D341Med (cell line): ENCODE measurements around the gene AKR7A2.

Source experiments
- DNase-seq: peaks from one replicate; pipeline ENCODE4 v3.0.0; 2012; ENCODE audit warnings: low spot score

The AKR7A2 gene

GRCh38 chr1:19311931-19312781 is at the start of gene AKR7A2, which contains the start of gene SLC66A1:
Gene AKR7A2 (minus strand): TSS chr1:19312144. CDS start chr1:19312124, 20 bp downstream.
Gene SLC66A1 (plus strand): TSS chr1:19312326. CDS start chr1:19317678, 5,352 bp downstream.
- DNase-seq: peak; percentile 99

GRCh38 chr1:19360843-19361610 is 49.1 kb upstream of the AKR7A2 start:
- DNase-seq: no peak

GRCh38 chr1:19360432-19360831 is 48.5 kb upstream of the AKR7A2 start:
- no peak for DNase-seq

GRCh38 chr1:19360016-19360415 is 48.1 kb upstream of the AKR7A2 start:
- no peak for DNase-seq

GRCh38 chr1:19359357-19359756 is 47.4 kb upstream of the AKR7A2 start:
- DNase-seq: no peak

- DNase-seq: no peak
Measured at GRCh38 chr1:19358710-19359109, 46.8 kb upstream of the AKR7A2 start.

- DNase-seq: no peak
Measured at GRCh38 chr1:19357299-19357986, 45.5 kb upstream of the AKR7A2 start.

- DNase-seq: no peak
Measured at GRCh38 chr1:19356266-19356665, 44.3 kb upstream of the AKR7A2 start.

GRCh38 chr1:19354531-19354981 is 42.6 kb upstream of the AKR7A2 start:
- DNase-seq: no peak

GRCh38 chr1:19353596-19353995 is 41.7 kb upstream of the AKR7A2 start:
- DNase-seq: no peak

- DNase-seq: no peak
Measured at GRCh38 chr1:19352839-19353238, 40.9 kb upstream of the AKR7A2 start.

GRCh38 chr1:19351873-19352272 is 39.9 kb upstream of the AKR7A2 start:
- no peak for DNase-seq

- no peak for DNase-seq
Measured at GRCh38 chr1:19350566-19350965, 38.6 kb upstream of the AKR7A2 start.

- no peak for DNase-seq
Measured at GRCh38 chr1:19349999-19350398, 38.1 kb upstream of the AKR7A2 start.

GRCh38 chr1:19348441-19349198 is 36.7 kb upstream of the AKR7A2 start:
- DNase-seq: no peak

- no peak for DNase-seq
Measured at GRCh38 chr1:19347533-19348172, 35.7 kb upstream of the AKR7A2 start.

GRCh38 chr1:19346026-19346425 is 34.1 kb upstream of the AKR7A2 start:
- no peak for DNase-seq

- no peak for DNase-seq
Measured at GRCh38 chr1:19345391-19345790, 33.4 kb upstream of the AKR7A2 start.

GRCh38 chr1:19344831-19345230 is 32.9 kb upstream of the AKR7A2 start:
- no peak for DNase-seq

GRCh38 chr1:19344372-19344810 is 32.4 kb upstream of the AKR7A2 start:
- DNase-seq: peak; percentile 88
